GM15510 (cell line): Measurements from ENCODE around the gene TNFRSF13B.

Experiments used
- POLR2A ChIP-seq: IDR thresholded peaks from 3 replicates; pipeline ENCODE4 v1.6.1; 2011; ENCODE audit warnings: borderline replicate concordance; ENCODE audit not compliant: insufficient read length; ENCODE audit errors: extremely low read depth

Gene TNFRSF13B

DNA sequence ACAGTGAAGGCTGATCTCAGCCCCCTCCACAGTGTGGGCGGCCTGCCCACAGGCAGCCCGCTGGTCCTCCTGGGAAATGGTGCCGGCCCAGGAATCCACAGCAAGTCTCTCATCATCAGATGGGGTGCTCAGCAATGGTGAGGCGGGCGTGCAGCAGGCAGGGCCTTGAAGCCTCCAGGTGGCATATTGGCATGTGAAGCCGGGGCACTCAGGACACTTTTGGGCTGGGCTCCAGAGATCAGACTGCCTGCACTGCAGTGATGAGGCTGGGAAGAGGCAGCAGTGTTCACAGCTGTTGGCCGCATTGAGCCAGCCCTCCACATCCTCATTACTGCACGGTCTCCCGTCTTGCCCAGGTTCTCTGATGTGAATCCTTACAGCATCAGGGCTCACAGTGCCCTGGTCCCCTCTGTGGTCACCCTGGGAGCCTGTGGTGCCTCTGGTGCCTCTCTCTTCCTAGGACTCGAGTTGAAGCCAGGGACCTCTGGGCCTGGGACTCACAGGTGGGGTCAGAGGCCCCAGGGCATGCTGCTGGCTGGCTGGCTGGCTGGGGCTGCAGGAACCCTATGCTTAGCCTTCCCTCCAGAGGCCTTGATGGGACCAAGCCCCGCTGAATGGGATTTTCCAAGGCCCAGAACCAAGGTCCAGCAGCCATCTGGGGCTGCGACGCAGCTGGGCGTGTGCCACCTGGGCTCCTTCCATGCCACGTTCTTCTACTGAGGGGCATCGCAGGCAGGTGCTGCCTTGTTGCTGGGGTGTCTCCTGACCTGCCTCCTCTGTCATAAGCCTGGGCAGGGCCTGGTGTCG lies 48.6 kb downstream of the TNFRSF13B start:
- no peak for TF ChIP-seq POLR2A

- no peak for TF ChIP-seq POLR2A
Measured at GRCh38 chr17:16922386-16923096, 49.4 kb downstream of the TNFRSF13B start.

- no peak for TF ChIP-seq POLR2A
Measured at GRCh38 chr17:16920628-16921020, 51.3 kb downstream of the TNFRSF13B start.

DNA sequence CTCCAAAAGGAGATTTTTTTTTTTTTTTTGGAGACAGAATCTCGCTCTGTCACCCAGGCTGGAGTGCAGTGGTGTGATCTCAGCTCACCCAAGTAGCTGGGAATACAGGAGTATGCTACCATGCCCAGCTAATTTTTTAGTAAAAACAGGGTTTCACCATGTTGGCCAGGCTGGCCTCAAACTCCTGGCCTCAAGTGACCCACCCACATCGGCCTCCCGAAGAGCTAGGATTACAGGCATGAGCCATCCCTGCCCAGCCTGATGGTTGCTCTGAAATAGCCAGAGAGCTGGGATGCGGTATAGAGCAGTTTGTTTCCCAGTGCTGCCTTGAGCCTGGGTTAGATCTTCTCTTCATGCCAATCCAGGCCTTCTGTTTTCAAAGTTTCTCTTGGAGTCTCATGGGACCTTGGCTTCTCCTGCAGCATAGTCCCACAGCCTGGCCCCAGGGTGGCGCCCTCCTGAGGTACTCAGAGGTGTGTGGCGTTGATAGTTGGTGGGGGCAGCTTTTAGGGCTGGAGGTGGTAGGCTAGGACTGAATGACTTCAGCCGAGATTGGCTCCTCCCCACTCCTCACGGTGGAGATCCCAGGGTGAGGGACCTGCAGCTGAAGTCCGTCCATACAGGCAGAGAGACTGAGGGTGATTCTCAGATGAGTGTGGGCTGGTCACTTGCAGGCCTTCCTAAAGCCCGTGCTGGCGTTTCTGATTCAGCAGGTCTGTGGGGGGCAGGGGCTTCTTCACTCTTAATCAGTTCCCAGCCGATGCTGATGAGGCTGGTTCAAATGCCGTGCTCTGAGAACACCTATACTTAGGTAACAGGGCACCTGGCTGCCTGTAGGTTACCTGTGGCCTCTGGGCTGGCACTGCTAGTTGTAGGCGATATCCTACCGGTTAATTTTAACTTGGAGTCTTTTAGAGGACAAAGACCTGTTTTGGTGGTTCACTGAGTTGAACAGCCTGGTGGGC lies 52.0 kb downstream of the TNFRSF13B start:
- no peak for TF ChIP-seq POLR2A

DNA sequence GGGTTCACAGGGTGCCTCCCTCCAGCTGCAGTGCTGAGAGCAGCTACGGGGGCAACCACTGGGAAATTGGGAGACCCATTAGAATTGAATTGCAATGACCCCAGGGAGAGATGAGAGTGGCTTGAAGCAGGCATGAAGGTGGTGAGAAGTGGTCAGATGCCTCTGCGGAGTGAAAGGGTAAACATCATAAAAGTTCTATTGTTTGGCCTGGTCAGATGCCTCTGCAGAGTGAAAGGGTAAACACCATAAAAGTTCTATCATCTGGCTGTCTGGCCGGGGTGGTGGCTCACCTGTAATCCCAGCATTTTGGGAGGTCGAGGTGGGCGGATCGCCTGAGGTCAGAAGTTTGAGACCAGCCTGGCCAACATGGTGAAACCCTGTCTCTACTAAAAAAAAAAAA lies 53.5 kb downstream of the TNFRSF13B start:
- TF ChIP-seq POLR2A, result no peak

GRCh38 chr17:16917671-16918394 lies 54.1 kb downstream of the TNFRSF13B start:
- no peak for TF ChIP-seq POLR2A

DNA sequence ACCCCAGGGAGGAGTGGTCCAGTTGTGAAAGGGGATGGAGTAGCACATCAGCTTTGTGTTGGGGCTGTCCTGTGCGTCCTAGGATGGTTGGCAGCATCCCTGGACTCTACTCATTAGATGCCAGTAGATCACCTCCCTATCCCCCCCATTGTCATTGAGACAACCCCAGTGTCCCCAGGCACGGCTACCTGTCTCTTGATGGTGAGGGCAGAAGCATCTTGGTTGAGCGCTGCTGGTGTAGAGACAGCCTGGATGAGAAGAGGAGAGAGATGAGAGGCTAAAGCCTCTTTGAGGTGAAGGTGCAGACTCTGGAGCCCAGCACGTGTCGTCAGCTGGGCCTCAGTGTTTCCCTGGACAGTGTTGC lies 55.4 kb downstream of the TNFRSF13B start:
- TF ChIP-seq POLR2A, result no peak

DNA sequence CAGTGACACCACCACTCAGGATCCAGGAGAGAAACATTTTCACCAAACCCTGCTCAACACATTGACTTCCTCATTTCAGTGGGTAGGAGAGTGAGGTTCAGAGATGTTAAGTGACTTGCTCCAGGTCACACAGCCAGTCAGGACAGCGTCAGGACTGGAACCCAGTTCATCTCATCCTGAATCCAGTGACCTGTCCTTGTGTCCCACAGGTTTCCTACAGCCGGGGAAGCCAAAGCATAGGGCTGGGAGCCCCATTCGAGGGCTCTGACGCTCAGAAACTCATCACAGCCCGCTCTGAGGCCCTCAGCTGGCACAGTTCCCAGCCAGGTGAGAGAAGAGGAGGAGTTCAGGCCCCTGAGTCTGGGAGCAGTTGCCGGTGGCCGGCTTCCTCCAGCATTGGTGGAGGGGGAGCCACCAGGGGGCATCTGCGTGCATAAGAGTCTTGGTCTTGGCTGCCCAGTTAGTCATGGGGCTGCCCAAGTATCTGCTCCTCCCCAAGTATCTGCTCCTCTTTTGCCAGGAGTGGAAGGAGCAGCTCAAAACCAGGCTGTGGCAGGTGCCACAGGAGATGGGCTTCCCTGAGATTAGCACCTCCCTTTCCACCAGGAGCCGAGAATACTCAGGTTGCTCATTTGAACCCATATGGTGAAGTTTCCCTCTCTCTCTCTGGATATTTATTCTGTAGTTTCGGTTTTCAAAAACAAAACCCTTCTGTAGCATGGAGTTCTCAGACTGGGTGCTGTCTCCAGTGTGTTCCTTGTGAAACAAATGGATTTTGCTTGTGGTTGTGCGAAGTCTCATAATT lies 56.0 kb downstream of the TNFRSF13B start:
- no peak for TF ChIP-seq POLR2A

- TF ChIP-seq POLR2A, result no peak
Measured at GRCh38 chr17:16913463-16913862, 58.5 kb downstream of the TNFRSF13B start.

DNA sequence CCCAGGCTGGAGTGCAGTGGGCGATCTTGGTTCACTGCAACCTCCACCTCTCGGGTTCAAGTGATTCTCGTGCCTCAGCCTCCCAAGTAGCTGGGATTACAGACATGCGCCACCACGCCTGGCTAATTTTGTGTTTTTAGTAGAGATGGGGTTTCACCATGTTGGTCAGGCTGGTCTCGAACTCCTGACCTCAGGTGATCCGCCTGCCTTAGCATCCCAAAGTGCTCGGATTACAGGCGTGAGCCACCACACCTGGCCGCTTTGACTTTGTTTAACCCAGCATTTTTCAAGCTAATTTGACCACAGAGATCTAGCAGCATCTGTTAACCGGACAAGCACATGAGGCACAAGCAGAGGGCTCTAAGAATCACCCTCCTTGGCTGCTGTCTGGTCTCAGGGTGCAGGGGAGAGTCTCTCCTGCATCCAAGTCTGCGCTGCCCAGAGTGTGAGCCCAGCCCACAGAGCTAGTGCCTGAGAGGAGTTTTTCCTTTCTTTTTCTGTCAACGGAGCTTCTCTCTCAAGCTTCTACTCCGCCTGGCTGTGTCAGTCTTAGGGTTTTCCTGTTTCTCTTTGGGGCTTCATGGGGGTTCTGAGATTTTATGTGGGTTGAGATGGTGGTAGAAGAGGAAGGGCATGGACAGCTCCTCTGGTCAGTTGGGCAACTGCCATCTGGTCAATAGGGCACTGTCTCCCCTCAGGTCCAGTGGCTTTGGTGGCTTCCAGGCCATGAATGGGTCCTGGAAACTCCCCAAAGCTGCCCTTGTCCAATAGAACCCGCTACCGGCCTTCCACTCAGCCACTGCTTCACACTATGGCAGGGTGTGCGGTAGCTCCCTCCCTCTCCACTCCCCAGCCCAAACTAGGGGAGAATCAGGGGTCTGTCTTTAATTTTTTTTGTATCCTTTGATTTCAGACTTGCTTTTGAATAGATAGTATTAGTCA lies 59.6 kb downstream of the TNFRSF13B start:
- no peak for TF ChIP-seq POLR2A

DNA sequence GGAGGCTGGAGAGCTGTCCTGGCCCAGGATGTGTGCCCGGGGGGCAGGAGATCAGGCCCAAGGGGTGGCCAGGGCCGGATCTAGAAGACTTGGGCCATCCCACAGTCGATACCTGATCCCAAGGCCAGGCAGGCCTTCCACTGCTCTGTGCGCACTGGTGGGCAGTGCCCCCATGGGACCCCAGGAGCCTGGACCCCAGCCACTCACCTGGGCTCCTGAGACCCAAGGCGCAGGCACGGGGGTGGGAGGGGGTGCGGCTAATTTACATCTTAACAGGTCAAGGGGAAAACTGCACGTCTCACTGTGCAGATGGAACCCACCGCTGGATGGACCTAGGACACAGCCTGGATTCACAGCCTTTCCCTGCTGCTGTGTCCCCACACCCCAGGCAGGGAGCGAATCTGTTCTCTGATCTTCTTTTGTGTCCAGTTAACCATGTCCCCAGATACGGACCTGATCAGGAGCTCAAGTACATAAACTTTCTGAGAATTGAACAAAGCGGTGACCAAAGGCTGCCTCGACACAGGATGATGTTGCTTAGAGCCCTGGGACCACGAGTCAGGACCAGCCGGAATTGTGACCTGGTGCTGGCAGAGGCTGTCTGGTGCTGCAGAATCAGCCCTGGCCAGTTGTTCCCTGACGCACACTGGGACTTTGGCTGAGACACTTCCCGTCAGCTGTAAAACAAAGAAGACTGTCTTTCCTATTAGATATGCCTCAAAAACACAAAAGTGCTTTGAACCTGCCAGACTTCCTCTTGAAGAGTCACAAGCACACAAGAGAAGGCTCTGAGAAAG lies 60.6 kb downstream of the TNFRSF13B start:
- TF ChIP-seq POLR2A, result no peak

DNA sequence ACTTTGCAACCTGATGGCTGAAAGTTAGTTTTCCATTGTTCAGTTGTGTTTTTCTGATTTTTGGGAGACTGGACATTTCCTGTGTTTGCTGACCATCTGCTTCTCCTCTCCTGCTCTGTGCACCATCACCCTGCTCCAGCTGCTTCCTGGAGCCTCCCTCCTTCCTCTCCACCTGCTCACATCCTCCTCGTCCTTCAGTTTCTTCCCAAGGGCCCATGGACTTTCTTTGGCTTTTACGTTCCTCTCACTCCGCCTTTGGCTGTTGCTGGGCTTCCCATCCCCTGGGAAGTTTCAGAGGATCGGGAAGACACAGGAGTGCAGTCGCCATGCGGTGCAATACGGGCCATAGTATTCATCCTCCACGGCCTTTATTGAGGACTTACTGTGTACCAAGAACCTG lies 61.6 kb downstream of the TNFRSF13B start:
- TF ChIP-seq POLR2A, result no peak

- no peak for TF ChIP-seq POLR2A
Measured at GRCh38 chr17:16909472-16910246, 62.3 kb downstream of the TNFRSF13B start.
